Endodermal cell (in vitro differentiated cells): ENCODE data around the gene ZNF670. TPM values are rescaled to one million over a fixed set of nuclear protein-coding genes. Genes with fewer than 3 reads are reported as not detected.
"Not testable (repeated sequence)": the region's sequence is repeated elsewhere in the genome, so short reads cannot be mapped to it uniquely, and the experiment has no call there.

Experiments
- DNase-seq: peaks from one replicate; pipeline ENCODE4 v3.0.0-alpha.2; 2017
- H3K27ac ChIP-seq: 2 replicates; pipeline ENCODE4 v1.5.1; 2013; ENCODE audit warnings: mild to moderate bottlenecking, low read depth, low read length, moderate library complexity
- H3K27me3 ChIP-seq: 2 replicates; pipeline ENCODE4 v1.6.1; 2013; ENCODE audit warnings: mild to moderate bottlenecking, low read length, moderate library complexity; ENCODE audit not compliant: insufficient read depth, control insufficient read depth, poor library complexity, severe bottlenecking
- H3K36me3 ChIP-seq: 2 replicates; pipeline ENCODE4 v1.7.0; 2013; ENCODE audit warnings: mild to moderate bottlenecking, low read length, moderate library complexity; ENCODE audit not compliant: control insufficient read depth, insufficient read depth
- H3K4me1 ChIP-seq: one replicate; pipeline ENCODE4 v1.7.0; 2013; ENCODE audit warnings: low read length; ENCODE audit not compliant: control insufficient read depth, insufficient read depth
- H3K4me3 ChIP-seq: 2 replicates; pipeline ENCODE4 v1.5.1; 2013; ENCODE audit warnings: mild to moderate bottlenecking, low read length, moderate library complexity
- H3K9ac ChIP-seq: 2 replicates; pipeline ENCODE4 v1.6.1; 2013; ENCODE audit warnings: mild to moderate bottlenecking, low read length, moderate library complexity; ENCODE audit not compliant: poor library complexity, severe bottlenecking; ENCODE audit errors: extremely low read depth
- H3K9me3 ChIP-seq: 2 replicates; pipeline ENCODE4 v1.6.1; 2013; ENCODE audit warnings: mild to moderate bottlenecking, low read length, moderate library complexity; ENCODE audit not compliant: control insufficient read depth
- H3K27ac Mint-ChIP-seq: 2 replicates; pipeline ENCODE4 v1.8.0; 2020; ENCODE audit warnings: mixed read lengths
- H3K27me3 Mint-ChIP-seq: 2 replicates; pipeline ENCODE4 v1.8.0; 2021; ENCODE audit warnings: mild to moderate bottlenecking, mixed read lengths; ENCODE audit not compliant: insufficient read depth
- H3K36me3 Mint-ChIP-seq: 2 replicates; pipeline ENCODE4 v1.8.0; 2020; ENCODE audit warnings: low read depth, mixed read lengths
- H3K4me1 Mint-ChIP-seq: 2 replicates; pipeline ENCODE4 v1.8.0; 2020; ENCODE audit warnings: mixed read lengths
- H3K4me3 Mint-ChIP-seq: 2 replicates; pipeline ENCODE4 v1.8.0; 2020; ENCODE audit warnings: mild to moderate bottlenecking, moderate library complexity, mixed read lengths
- H3K9me3 Mint-ChIP-seq: 2 replicates; pipeline ENCODE4 v1.8.0; 2020; ENCODE audit warnings: mild to moderate bottlenecking, mixed read lengths
- CTCF ChIP-seq: fragments of 200-600 bp; sonication (generic); conservative IDR thresholded peaks from 2 replicates; pipeline ENCODE4 v1.5.0; 2021; ENCODE audit warnings: antibody characterized with exemption, mild to moderate bottlenecking
- WGBS, 2 experiments: methylation state at CpG; one replicate each; pipeline versions ENCODE4 v1.1.5 to v1.1.7; 2013; ENCODE audit warnings: missing lambda C conversion rate in 2 of 2, mixed read lengths in 1 of 2; ENCODE audit not compliant: insufficient coverage in 1 of 2, insufficient read length in 1 of 2; 5-methylcytosine and 5-hydroxymethylcytosine counted together
- total RNA-seq, 2 donors: library from RNA; stranded (reverse); fragmentation: NEBNext Ultra II Directional in 1 of 2; extraction: Animal tissue kit (Norgen Biotek cat#: 25700) in 1 of 2; gene quantifications; 2 replicates in 1 of 2; 3 replicates in 1 of 2; pipeline ENCODE4 v1.2.1, GENCODE V29; 2021

ZNF670 gene
- total RNA-seq, 2 donors from 2014 or later, result 10.9 to 15.7 TPM

GRCh38 chr1:247037511-247038320 is 40.9 kb downstream of the ZNF670 start:
- Mint-ChIP-seq H3K27ac (no peak overlapping the region), H3K36me3 (peaks cover 86% of the 10 kb centered on the region), H3K4me1 (no peaks in the 10 kb centered on the region), H3K9me3 (peaks cover 96% of the 10 kb centered on the region), H3K4me3 (no peak overlapping the region), H3K27me3 (no peaks in the 10 kb centered on the region)
- no peak for TF ChIP-seq CTCF
- no peaks in the 10 kb centered on the region for H3K27me3 ChIP-seq
- H3K27ac ChIP-seq, result no peak overlapping the region
- no peak for DNase-seq
- no peaks in the 10 kb centered on the region for H3K4me1 ChIP-seq
- peaks cover 62% of the 10 kb centered on the region for H3K36me3 ChIP-seq
- peak overlapping the region; percentile 68 for H3K4me3 ChIP-seq
- 91 to 94% methylated on average over 3 to 6 of the region's 6 CpGs for WGBS, 2 experiments
- H3K9ac ChIP-seq, result no peak overlapping the region
- peaks cover 98% of the 10 kb centered on the region for H3K9me3 ChIP-seq

- H3K4me3 Mint-ChIP-seq, H3K9ac ChIP-seq, H3K27me3 Mint-ChIP-seq, DNase-seq, H3K27ac Mint-ChIP-seq, H3K27me3 ChIP-seq, H3K4me1 ChIP-seq, H3K27ac ChIP-seq, H3K4me1 Mint-ChIP-seq, H3K4me3 ChIP-seq: not testable (repeated sequence)
- peaks cover 91% of the 10 kb centered on the region for H3K9me3 Mint-ChIP-seq
- H3K36me3 Mint-ChIP-seq, result peaks cover 39% of the 10 kb centered on the region
- peaks cover 37% of the 10 kb centered on the region for H3K36me3 ChIP-seq
- WGBS, 2 experiments, result 82% methylated on average over 23 of the region's 30 CpGs; no CpG with 5 or more reads in 1 of the 2 experiments
- H3K9me3 ChIP-seq, result peaks cover 85% of the 10 kb centered on the region
These were observed 46.3 kb downstream of the ZNF670 start for GRCh38 chr1:247032306-247032705.

Other genes with a start within 250 kb of the ZNF670 start
- gene AHCTF1, start 146.9 kb downstream of the ZNF670 start, total RNA-seq, result 10 to 100 TPM; 36.9 to 41.9 TPM
- gene ZNF695, start 70.8 kb downstream of the ZNF670 start, total RNA-seq, result 10 to 100 TPM; 16.4 to 22.6 TPM
- gene ZNF669, start 25.5 kb upstream of the ZNF670 start, total RNA-seq, result 10 to 100 TPM; 14.3 to 20.6 TPM
- 100 to 1,000 TPM in 1 of 2 donors, 10 to 100 TPM in 1; 93.3 to 101 TPM for gene ZNF124, start 93.2 kb upstream of the ZNF670 start, total RNA-seq
- not detected for gene VN1R5, start 177.3 kb upstream of the ZNF670 start, total RNA-seq